ENCODE measurements around the gene KRTAP19-3.
"Not testable (repeated sequence)": the region's sequence is repeated elsewhere in the genome, so short reads cannot be mapped to it uniquely, and the experiment has no call there.

KRTAP19-3 gene

GRCh38 chr21:30491963-30492428 lies at the start of gene KRTAP19-3:
TSS of gene KRTAP19-3 (minus strand) at chr21:30492013. CDS start at chr21:30491957, 56 bp downstream.
- no peak for DNase-seq

GRCh38 chr21:30518876-30519275 lies 27.1 kb upstream of the KRTAP19-3 start:
- no peak for DNase-seq

GRCh38 chr21:30515681-30516080 lies 23.9 kb upstream of the KRTAP19-3 start:
- DNase-seq: no peak

- not testable (repeated sequence) for DNase-seq
Observed at GRCh38 chr21:30505621-30506205, 13.9 kb upstream of the KRTAP19-3 start.

GRCh38 chr21:30502041-30502440 lies 10.2 kb upstream of the KRTAP19-3 start, which contains the start of gene KRTAP19-5:
TSS of gene KRTAP19-5 (minus strand) at chr21:30502141. CDS start at chr21:30502090, 51 bp downstream.
- no peak for DNase-seq

GRCh38 chr21:30497065-30497464 lies 5.3 kb upstream of the KRTAP19-3 start, which contains the start of gene KRTAP19-4:
TSS of gene KRTAP19-4 (minus strand) at chr21:30497165. CDS start at chr21:30497110, 55 bp downstream.
- DNase-seq: no peak

- DNase-seq: no peak
Observed at GRCh38 chr21:30487336-30487735, 4.5 kb downstream of the KRTAP19-3 start, which contains the start of gene KRTAP19-2. TSS of gene KRTAP19-2 (minus strand) at chr21:30487436. CDS start at chr21:30487348, 88 bp downstream.

GRCh38 chr21:30486180-30486579 lies 5.6 kb downstream of the KRTAP19-3 start:
- no peak for DNase-seq

GRCh38 chr21:30482130-30482529 lies 9.7 kb downstream of the KRTAP19-3 start:
- no peak for DNase-seq

- DNase-seq: no peak
Observed at GRCh38 chr21:30480145-30480544, 11.7 kb downstream of the KRTAP19-3 start, which contains the start of gene KRTAP19-1. TSS of gene KRTAP19-1 (minus strand) at chr21:30480367. CDS start at chr21:30480317, 50 bp downstream.

GRCh38 chr21:30479259-30479658 lies 12.6 kb downstream of the KRTAP19-3 start:
- DNase-seq: no peak

- DNase-seq: no peak
Observed at GRCh38 chr21:30478004-30478403, 13.8 kb downstream of the KRTAP19-3 start.

- DNase-seq: no peak
Observed at GRCh38 chr21:30468900-30469714, 22.7 kb downstream of the KRTAP19-3 start.

GRCh38 chr21:30463713-30464112 lies 28.1 kb downstream of the KRTAP19-3 start:
- DNase-seq: no peak

- DNase-seq: no peak
Observed at GRCh38 chr21:30448514-30448913, 43.3 kb downstream of the KRTAP19-3 start.

GRCh38 chr21:30447056-30447455 lies 44.8 kb downstream of the KRTAP19-3 start:
- no peak for DNase-seq

- DNase-seq: no peak
Observed at GRCh38 chr21:30444204-30444603, 47.6 kb downstream of the KRTAP19-3 start.

- no peak for DNase-seq
Observed at GRCh38 chr21:30443226-30443625, 48.6 kb downstream of the KRTAP19-3 start.
